T-helper 17 cell (primary cell): ENCODE data around the gene PRND. TPM values are rescaled to one million over a fixed set of nuclear protein-coding genes. Genes with fewer than 3 reads are reported as not detected.

ENCODE experiments used
- total RNA-seq, 4 donors: library from RNA in 2 of 4; stranded (reverse) in 2 of 4; gene quantifications; one replicate each; pipeline ENCODE4 v1.2.3 and lab custom pipeline; 2022 to 2026

The PRND gene
- total RNA-seq, 2 donors from 2014 or later = not detected

Other genes starting within 250 kb of the PRND start
- 10 to 100 TPM; 86.0 to 96.1 TPM for gene PRNP, start 35.5 kb upstream of the PRND start, total RNA-seq
- 10 to 100 TPM; 30.6 to 34.4 TPM for gene RASSF2, start 101.7 kb downstream of the PRND start, total RNA-seq